Ishikawa (cell line): ENCODE results near the gene GPER1.

Experiments used
- CEBPB ChIP-seq: IDR thresholded peaks from 2 replicates; pipeline ENCODE4 v1.6.1; 2012
- FOXM1 ChIP-seq: IDR thresholded peaks from 2 replicates; pipeline ENCODE4 v1.6.1; 2012; ENCODE audit warnings: low read depth, borderline replicate concordance
- TF ChIP-seq, protein P1 (sequence below): IDR thresholded peaks from 2 replicates; pipeline ENCODE4 v1.6.1; 2012; ENCODE audit warnings: low read depth, mild to moderate bottlenecking

Gene GPER1

DNA sequence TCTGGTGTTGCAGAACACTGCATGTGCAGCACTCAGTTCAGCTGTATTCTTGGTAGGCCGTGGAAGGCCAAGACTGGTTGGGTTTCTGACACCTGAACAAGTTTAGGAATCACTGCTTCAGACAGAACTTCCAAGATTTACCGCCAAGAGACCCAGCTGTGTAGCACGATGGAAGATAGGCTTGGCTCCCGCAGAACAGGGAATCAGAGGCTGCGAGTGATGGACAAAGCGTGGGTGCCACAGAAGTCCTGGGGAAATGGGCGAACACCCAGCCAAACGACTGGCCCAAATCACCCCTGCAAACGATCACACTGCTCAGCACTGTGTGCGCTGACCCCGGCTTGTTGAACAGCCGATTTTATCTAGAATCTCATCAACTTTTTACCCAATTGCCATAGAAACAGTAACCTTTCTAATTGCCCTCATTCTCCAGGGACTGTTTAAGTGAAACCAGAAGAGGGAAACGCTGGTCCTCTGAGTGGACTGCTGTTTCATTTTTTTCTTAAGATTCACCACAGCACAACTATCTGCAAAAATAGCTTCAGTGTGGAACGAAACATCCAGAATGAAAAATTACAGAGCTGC, 54.2 kb downstream of the GPER1 start:
- TF ChIP-seq FOXM1 (no peak), CEBPB (no peak)
- TF ChIP-seq, protein P1, sequence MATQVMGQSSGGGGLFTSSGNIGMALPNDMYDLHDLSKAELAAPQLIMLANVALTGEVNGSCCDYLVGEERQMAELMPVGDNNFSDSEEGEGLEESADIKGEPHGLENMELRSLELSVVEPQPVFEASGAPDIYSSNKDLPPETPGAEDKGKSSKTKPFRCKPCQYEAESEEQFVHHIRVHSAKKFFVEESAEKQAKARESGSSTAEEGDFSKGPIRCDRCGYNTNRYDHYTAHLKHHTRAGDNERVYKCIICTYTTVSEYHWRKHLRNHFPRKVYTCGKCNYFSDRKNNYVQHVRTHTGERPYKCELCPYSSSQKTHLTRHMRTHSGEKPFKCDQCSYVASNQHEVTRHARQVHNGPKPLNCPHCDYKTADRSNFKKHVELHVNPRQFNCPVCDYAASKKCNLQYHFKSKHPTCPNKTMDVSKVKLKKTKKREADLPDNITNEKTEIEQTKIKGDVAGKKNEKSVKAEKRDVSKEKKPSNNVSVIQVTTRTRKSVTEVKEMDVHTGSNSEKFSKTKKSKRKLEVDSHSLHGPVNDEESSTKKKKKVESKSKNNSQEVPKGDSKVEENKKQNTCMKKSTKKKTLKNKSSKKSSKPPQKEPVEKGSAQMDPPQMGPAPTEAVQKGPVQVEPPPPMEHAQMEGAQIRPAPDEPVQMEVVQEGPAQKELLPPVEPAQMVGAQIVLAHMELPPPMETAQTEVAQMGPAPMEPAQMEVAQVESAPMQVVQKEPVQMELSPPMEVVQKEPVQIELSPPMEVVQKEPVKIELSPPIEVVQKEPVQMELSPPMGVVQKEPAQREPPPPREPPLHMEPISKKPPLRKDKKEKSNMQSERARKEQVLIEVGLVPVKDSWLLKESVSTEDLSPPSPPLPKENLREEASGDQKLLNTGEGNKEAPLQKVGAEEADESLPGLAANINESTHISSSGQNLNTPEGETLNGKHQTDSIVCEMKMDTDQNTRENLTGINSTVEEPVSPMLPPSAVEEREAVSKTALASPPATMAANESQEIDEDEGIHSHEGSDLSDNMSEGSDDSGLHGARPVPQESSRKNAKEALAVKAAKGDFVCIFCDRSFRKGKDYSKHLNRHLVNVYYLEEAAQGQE, result no peak
